GM12872 (cell line): ENCODE data around the gene ATP6V1B1.

Experiments
- CTCF ChIP-seq: IDR thresholded peaks from 3 replicates; pipeline ENCODE4 v1.5.1; 2011; ENCODE audit warnings: low read depth, mild to moderate bottlenecking, low read length, moderate library complexity; ENCODE audit not compliant: insufficient read depth

Gene ATP6V1B1

GRCh38 chr2:70957798-70958197 is 22.1 kb downstream of the ATP6V1B1 start:
- no peak for TF ChIP-seq CTCF

GRCh38 chr2:70958759-70959158 is 23.1 kb downstream of the ATP6V1B1 start:
- no peak for TF ChIP-seq CTCF

GRCh38 chr2:70959271-70959761 is 23.6 kb downstream of the ATP6V1B1 start:
- no peak for TF ChIP-seq CTCF

- peak; percentile 46 for TF ChIP-seq CTCF
These were observed 24.4 kb downstream of the ATP6V1B1 start for GRCh38 chr2:70959851-70960832.

- no peak for TF ChIP-seq CTCF
These were observed 25.3 kb downstream of the ATP6V1B1 start for GRCh38 chr2:70960833-70961647.

GRCh38 chr2:70961648-70961994 is 25.9 kb downstream of the ATP6V1B1 start:
- TF ChIP-seq CTCF = no peak

GRCh38 chr2:70962211-70962884 is 26.6 kb downstream of the ATP6V1B1 start:
- TF ChIP-seq CTCF = no peak
